IPS-NIHi7 (cell line): ENCODE data around the gene CFLAR.
"Not testable (repeated sequence)": the region's sequence is repeated elsewhere in the genome, so short reads cannot be mapped to it uniquely, and the experiment has no call there.

Source experiments
- DNase-seq: peaks from one replicate; pipeline ENCODE4 v3.0.0; 2012; ENCODE audit warnings: mixed read lengths; ENCODE audit errors: extremely low spot score

CFLAR gene

DNA sequence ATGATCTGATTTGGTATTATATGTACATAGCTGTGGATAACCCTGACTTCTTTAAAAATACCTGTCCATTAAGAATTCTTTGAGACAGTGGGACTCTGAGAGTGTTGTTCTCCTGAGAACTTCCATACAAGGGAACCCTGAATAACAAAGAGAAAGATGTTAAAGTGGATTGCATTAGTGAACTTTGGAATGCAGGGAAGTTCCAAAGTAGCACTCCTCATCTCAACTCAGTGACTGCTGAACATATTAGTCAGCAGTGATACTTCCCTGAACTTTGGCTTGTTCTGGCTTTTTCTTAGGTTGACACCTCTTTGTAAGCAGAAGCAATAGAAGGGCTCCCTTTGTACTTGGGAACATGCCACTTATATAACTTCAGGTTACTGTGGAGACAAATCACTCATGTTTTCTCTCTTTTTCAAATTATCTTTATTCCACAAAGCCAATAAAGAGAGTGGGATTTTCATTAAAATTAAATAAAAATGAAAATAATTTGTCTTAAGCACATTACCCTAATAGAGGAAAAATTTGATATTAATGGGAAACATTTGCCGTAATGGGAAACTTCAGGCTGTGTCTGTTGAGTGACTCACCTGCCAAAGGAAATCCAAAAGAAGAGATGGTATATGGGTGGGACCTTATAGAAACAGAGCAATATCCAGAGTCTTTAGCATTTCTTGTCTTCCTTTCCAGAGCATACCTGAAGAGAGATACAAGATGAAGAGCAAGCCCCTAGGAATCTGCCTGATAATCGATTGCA is 33.3 kb downstream of the CFLAR start:
- DNase-seq = no peak

DNA sequence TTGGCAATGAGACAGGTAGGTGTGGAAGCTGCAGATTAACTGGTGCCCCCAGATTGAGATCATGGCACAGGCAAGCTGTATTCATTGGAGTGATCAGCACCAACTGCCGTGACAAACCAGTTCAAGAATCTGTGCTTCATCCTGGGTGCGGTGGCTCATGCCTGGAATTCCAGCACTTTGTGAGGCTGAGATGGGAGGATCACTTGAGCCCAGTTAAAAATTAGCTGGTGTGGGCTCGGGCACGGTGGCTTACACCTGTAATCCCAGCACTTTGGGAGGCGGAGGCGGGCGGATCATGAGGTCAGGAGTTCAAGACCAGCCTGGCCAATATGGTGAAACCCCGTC is 33.8 kb downstream of the CFLAR start:
- not testable (repeated sequence) for DNase-seq

DNA sequence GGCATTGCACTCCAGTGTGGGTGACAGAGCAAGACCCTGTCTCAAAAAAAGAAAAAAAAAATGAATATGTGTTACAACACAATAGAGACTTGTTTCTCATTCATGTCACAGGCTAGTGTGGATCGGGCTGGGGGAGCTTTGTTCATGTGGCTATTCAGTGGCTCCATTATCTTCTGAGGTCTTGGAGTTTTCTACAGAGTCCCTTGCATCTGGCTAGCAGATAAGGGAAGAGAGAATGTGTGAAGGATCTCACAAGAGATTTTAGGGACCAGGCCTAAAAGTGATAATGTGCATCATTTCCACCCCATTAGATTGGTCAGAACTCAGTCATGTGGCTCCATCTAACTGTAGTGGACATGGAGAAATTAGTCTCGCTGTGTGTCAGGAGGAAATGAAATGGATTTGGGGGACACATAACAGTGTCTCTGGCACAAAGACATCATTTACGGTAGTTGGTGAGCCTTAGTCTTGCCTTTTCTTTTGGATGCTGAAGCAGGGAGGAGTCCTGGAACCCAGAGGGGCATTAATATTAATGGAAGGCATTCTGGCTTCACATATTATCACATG is 34.6 kb downstream of the CFLAR start:
- DNase-seq = no peak

DNA sequence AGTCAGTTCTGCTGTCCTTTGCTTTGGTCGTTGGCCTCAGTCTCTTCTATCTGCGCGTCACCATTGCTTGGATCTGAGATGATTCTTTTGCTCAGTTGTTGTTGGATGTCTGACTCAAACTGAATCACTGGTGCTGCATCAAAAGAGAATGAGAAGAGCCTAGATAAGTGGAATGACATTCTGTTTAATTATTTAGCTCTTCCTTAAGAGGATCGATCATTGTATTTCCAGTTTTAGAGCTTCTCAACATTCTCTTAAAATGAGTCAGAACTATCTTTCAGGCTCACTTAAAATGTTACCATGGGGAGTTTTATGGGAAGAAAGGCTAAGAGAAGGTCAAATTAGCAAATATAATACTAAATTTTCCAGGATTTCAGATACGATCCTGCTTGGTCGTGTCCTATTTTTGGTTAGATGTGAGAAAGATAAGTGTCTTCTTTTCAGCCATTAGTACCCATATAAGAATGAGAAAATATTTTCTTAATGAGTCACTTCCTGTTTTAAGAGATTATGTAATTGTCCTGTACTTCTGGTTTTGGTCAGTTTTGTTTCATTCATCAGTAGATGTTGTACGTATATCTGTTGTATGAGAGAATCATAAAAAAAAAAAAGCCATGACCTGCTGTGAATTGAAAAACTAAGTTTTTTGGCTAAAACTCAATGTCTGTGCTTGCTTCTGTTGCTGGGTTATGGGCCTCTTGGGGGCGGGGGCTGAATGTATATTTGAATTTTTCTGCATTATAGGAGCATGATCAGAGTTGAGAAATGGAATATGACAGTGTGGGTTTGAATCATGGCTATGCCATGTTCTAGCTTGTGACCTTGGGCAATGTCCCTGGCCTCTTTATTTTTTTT is 35.4 kb downstream of the CFLAR start:
- DNase-seq = no peak

DNA sequence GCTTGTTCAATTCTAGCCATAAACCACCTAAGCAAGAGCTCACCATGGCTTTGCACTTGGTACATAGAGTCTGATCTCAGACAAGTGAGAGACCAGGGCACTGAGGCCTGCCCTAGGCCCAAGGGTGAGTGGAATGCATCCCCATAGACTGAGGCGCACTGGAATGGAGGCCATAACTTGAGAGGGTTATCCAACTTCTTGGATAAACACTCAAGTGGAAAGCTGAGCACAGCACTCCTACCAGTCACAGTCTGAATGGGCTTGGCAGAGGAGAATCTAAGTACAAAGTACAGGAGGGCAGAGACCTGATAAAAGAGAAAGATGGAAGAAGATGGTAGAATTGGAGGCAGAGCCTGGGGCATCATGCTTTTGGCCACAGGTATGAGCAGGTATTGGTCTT is 36.6 kb downstream of the CFLAR start:
- DNase-seq = no peak

DNA sequence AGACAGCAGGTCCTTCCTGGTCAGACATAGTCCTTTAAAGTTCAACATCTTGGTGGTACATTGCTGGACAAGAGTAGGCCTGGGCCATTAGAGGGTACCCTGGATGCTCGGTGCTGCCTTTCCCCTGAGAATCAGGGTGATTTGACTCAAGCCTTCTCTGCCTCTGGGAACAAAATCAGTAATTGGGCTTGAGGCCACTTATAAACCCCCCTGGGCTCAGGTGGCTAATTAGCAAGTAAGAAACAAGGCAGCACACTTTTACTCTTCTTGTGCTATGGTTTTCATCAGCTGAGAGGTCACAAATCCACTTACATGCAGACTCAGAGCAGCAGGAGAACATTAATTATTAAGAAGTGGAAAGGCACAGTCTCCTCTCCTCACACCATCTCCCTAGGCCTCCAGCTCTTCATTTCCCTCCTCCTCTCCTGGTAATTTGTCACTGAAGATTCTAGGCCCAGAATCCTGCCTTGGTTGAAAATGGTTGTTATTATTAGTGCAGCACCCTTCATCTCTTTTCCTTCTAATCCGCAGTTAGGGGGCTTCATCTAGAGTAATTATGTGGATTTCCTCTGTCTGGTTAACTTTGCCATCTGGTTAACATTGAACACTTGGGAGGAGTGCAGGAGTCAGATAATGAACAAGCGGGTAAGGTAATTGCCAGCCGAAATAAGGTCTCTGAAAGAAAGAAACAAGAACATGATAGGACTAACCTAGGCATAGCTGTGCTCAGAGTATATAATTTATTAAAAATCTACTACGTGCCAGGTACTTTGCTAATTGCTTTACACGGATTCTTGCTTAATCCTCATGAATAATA is 37.2 kb downstream of the CFLAR start:
- DNase-seq = no peak

DNA sequence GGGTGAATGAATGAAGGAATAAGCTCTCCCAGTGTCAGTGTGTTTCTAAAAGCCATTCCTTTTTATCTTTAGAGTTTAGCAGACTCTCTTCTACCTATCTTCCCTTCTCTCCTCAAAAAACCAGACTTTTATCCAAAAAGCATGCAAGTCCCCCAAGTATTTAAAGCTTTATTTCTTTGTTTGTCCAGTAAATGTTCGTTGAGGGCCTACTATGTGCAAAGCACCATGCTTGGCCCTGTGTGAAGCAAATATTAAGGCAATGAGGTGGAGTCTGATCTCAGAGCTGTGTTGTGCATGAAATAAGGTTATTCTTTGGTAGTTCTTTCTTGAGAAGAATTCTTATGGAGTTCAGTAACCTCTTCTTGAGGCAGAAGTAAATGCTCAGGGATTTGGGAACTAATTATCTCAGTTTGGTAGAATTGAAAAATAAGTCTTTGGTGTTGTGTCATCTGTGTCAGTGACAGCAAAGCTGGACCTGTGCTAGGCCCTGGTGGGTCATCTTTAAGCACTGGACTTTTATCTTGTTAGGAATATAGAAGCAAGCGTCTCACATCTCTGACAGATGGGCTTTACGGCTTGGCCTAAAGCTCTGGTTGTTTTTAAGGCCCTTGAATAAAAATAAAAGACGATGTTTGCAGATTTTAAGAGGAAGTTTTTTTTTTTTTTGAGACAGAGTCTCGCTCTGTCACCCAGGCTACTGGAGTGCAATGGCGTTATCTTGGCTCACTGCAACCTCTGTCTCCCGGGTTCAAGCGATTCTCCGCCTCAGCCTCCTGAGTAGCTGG is 38.8 kb downstream of the CFLAR start:
- no peak for DNase-seq

DNA sequence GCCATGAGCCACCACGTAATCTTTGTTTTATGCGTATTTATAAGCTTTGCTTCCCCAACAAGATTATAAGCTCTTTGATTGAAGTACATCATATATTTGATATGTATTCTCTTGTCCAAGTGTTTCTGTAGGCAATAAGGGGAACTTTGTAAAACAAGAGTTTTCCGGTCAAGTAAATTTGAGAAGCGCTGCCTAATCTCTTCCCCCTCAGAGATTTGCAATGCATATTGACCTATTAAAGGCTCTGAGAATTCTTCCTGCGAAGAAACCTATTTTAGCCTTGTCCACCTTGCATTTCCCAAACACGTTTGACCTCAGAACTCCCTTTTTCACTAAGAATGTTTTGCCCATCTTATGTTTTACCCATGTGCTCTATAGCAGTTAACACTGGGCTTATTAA is 40.1 kb downstream of the CFLAR start:
- DNase-seq = no peak

DNA sequence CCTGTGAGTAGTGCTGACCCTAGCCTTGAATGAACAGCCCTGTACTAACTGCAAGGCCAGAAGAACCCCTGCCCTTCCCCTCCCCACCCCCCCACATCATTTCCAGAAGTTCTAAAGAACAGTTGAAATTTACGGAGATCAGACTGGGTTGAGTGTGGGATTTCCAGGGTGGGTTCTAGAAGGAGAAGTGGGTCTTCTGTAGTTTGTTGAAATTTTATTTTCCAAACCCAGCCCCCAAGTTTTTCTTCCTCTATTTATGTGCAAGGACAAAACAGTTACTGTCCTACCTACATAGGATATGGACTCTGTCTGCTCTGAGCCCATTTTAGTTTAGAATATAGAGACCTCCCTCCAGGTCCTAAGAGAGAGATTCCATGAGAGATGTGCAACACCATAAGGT is 40.7 kb downstream of the CFLAR start:
- no peak for DNase-seq

DNA sequence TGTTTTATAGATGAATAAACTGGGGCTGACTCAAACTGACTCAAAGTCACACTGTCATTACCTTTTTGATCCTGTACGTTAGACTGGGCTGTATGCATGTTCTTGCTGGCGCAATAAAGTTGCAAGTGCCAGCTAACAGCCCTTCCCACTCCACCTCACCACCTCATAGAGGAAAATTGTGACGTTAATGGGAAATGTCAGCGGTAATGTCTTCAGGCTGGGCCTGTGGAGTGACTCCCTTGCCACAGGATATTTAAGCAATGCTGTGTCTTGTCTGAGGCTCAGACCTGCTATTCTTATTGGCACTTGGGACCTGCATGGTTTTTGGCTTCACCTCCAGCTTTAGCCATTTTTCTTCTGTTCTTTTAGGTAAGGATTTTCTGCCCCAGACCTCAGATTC is 41.7 kb downstream of the CFLAR start:
- no peak for DNase-seq

DNA sequence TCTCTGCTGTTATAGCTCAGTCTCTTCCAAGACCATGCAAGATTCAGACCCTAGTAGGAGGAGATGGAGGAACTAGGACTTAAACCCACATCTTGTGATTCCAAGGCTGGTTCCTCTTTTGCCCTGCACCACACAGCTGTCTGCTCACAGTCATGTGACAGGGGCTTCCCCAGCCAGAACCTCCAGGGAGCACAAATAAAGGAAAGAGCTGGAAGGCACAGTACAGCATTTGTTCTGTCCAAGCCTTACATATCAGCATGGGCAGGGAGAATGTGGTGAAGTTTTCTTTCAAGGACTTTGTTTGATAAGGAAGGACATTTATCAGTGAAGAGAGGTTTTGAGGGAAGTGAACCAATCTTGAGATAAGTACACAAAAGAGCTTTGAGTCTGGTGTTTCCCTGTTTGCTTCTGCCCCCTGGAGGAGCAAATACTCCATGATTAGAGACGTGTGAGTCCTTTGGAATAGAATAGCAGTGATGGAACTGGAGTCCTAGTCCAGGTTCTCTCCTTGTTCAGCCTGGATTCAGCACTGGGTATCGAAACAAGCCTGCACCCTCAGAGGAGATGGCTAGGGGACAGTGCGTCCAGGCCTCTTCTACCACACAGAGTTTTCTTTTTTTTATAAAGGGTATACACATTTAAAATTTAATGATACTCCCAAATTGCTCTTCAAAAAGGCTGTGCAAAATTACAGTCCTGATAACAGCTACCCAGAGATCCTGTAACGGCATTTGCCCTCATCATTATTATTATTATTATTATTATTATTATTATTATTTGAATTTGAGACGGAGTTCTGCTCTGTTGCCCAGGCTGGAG is 42.4 kb downstream of the CFLAR start:
- DNase-seq = peak; percentile 82

DNA sequence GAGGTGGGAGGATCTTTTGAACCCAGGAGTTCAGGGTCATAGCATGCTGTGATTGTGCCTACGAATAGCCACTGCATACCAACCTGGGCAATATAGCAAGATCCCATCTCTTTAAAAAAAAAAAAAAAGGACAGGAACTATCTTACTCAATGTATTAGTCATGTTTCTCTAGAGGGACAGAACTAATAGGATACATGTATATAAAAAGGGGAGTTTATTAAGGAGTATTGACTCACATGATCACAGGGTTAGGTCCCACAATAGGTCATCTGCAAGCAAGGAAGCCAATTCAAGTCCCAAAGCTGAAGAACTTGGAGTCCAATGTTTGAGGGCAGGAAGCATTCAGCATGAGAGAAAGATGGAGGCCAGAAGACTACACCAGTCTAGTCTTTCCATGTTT is 48.2 kb downstream of the CFLAR start:
- DNase-seq = no peak

DNA sequence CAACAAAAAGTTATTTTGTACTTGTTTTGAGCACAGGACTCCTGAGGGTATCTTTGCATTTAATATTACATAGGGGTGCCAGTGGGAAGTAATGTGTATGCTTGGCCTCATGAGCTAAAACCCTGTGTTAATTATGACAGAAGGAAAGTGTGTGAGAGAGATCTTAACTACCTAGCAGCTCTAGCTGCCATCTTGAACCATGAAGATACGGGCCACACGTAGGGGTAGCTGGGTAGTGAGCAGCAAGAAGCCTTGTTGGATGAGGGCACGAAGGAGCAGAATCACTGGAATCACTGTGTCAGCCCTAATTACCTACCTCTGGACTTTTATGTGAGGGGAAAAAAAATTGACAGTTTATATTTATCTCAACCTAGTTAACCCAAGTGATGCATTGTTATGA is 51.6 kb downstream of the CFLAR start:
- DNase-seq = no peak

DNA sequence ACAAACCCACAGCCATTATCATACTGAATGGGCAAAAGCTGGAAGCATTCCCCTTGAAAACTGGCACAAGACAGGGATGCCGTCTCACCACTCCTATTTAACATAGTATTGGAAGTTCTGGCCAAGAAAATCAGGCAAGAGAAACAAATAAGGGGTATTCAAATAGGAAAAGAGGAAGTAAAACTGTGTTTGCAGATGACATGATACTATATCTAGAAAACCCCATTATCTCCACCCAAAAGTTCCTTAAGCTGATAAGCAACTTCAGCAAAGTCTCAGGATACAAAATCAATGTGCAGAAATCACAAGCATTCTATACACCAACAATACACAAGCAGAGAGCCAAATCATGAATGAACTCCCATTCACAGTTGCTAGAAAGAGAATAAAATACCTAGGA is 52.5 kb downstream of the CFLAR start:
- DNase-seq = not testable (repeated sequence)

DNA sequence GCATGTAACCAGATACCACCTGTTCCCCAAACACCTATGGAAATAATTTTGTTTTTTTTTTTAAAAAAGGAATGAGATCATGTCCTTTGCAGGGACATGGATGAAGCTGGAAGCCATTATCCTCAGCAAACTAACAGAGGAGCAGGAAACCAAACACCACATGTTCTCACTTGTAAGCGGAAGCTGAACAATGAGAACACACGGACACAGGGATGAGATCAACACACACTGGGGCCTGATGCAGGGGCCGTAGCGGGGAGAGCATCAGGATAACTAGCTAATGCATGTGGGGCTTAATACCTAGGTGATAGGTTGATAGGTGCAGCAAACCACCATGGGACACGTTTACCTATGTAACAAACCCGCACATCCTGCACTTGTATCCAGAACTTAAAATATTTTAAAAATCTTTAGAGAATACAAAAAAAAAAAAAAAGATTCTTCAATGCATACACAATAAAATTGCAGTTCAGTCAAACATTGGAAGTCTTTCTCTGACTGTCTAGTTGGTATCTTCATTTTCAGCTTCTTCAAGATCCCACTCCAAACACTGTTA is 55.4 kb downstream of the CFLAR start:
- no peak for DNase-seq

DNA sequence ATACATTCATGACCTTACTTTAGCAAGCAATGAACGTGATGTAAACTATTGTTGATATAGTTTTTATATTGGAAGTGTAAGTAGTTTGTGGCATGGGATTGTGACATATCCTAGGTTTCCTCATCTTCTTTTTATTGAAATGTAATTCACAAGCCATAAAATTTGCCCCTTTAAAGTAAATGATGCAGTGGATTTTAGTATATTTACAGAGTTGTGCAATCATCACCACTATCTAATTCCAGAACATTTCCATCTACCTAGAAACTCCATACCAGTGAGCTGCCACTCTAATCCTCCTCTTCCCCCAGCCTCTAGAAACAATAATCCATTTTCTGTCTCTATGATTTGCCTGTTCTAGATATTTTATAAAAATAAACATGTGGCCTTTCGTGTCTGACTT is 56.3 kb downstream of the CFLAR start:
- DNase-seq = no peak

DNA sequence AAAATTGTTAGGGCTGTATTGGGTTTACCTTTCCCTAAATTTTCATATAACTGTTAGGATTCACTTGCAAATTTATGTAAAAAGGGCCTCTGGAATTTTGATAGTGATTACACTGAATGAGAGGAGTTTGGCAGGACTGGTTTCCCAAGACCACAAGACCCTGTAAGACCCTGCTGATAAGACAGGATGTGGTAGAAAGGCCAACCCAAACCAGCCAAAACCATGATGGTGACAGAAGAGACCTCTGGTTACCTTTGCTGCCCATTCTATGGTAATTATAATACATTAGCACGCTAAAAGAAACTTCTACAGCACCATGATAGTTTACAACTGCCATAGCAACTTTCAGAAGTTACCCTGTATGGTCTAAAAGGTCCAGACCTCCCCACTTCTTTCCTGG is 58.7 kb downstream of the CFLAR start:
- no peak for DNase-seq

DNA sequence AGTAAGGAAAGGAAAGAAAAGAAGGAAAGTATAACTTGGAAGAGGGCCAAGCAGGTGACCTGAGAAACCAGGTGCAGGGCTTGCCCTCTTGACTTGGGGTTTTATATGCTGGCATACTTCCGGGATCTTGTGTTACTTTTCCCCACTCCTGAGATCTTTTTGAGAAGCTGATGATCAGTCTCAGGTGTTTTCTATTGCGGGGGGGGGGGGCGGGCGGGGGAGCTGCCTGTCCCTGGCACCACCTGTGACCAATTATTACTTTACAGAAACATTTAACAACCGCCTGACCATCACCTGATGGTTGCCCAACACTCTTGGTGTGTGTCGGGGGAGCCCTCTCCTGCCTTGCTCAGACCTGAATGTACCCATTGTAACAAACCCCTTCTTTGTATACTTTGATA is 60.1 kb downstream of the CFLAR start:
- DNase-seq = no peak

DNA sequence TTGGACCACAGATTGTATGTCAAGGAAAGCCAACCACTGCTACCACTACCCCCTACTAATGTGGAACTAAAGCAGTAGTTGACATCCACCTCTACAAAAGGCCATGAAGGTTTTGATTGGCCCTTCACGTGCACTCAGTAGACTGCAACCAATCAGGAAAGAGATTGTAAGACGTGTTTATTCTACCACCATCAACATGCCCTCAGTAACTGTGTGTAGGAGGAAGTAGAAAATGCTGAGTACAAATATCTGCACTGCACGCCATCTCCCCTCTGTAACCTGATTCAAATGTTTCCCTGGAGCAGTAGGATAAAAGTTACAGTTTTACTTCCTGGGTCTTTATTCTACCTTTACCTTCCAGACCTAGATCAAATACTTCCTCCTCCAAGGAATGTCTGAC is 64.0 kb downstream of the CFLAR start:
- DNase-seq = no peak
